ENCODE results near the gene AGAP1. TPM values are rescaled to one million over a fixed set of nuclear protein-coding genes. Genes with fewer than 3 reads are reported as not detected.

Gene AGAP1
- polyA plus RNA-seq, 1 donor from 2014 or later = 17.4 TPM

DNA sequence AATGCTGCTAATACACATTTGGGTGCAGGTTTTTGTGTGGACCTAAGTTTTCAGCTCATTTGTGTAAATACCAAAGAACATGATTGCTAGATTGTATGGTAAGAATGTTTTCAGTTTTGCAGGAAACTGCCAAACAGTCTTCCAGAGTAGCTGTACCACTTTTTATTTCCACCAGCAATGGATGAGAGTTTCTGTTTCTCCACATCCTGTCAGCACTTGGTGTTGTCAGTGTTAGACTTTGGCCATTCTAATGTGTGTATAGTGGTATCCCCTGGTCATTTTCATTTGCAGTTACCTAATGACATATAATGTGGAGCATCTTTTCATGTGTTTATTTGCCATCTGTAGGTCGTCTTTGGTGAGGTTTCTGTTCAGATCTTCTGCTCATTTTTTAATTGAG is 337.9 kb downstream of the AGAP1 start:
- Histone ChIP-seq H3K79me2 (replicated peaks; ENCODE audit: insufficient read depth, low read length) (no peaks in the 10 kb centered on the region), H3F3A (ENCODE audit: insufficient read depth, low read length, poor library complexity, severe bottlenecking) (no peaks in the 10 kb centered on the region), H3K9me2 (ENCODE audit: insufficient read depth, low read length) (no peaks in the 10 kb centered on the region), H3K4me3 (ENCODE audit: low read length) (no peak overlapping the region), H4K20me1 (ENCODE audit: insufficient read depth) (no peaks in the 10 kb centered on the region), H3K27me3 (ENCODE audit: insufficient read depth, low read depth, low read length) (no peaks in the 10 kb centered on the region), H3K4me2 (ENCODE audit: low read length) (no peak overlapping the region), H3K9me3 (ENCODE audit: low read length) (no peaks in the 10 kb centered on the region), H3K27ac (ENCODE audit: low read length) (no peak overlapping the region), H2AFZ (ENCODE audit: low read depth, low read length) (no peak overlapping the region), H3K36me3 (ENCODE audit: insufficient read depth, low read length) (no peaks in the 10 kb centered on the region), H3K9ac (ENCODE audit: low read length) (no peak overlapping the region)
- TF ChIP-seq, protein P1, sequence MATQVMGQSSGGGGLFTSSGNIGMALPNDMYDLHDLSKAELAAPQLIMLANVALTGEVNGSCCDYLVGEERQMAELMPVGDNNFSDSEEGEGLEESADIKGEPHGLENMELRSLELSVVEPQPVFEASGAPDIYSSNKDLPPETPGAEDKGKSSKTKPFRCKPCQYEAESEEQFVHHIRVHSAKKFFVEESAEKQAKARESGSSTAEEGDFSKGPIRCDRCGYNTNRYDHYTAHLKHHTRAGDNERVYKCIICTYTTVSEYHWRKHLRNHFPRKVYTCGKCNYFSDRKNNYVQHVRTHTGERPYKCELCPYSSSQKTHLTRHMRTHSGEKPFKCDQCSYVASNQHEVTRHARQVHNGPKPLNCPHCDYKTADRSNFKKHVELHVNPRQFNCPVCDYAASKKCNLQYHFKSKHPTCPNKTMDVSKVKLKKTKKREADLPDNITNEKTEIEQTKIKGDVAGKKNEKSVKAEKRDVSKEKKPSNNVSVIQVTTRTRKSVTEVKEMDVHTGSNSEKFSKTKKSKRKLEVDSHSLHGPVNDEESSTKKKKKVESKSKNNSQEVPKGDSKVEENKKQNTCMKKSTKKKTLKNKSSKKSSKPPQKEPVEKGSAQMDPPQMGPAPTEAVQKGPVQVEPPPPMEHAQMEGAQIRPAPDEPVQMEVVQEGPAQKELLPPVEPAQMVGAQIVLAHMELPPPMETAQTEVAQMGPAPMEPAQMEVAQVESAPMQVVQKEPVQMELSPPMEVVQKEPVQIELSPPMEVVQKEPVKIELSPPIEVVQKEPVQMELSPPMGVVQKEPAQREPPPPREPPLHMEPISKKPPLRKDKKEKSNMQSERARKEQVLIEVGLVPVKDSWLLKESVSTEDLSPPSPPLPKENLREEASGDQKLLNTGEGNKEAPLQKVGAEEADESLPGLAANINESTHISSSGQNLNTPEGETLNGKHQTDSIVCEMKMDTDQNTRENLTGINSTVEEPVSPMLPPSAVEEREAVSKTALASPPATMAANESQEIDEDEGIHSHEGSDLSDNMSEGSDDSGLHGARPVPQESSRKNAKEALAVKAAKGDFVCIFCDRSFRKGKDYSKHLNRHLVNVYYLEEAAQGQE (IDR thresholded peaks at IDR 0.05; ENCODE audit: borderline replicate concordance) = no peak
- TF ChIP-seq EZH2 (IDR thresholded peaks at IDR 0.05; ENCODE audit: borderline replicate concordance, insufficient read depth, low read length, poor library complexity, severe bottlenecking) = no peak
- TF ChIP-seq RAD21 (conservative IDR thresholded peaks at IDR 0.05) = no peak
- no peak for TF ChIP-seq POLR2AphosphoS5 (IDR thresholded peaks at IDR 0.05)
- no peak for TF ChIP-seq EP300 (conservative IDR thresholded peaks at IDR 0.05; ENCODE audit: poor library complexity, severe bottlenecking)
- TF ChIP-seq SMC3 (conservative IDR thresholded peaks at IDR 0.05; ENCODE audit: poor library complexity) = no peak
- no peak for TF ChIP-seq MXI1 (conservative IDR thresholded peaks at IDR 0.05; ENCODE audit: poor library complexity, severe bottlenecking)
- TF ChIP-seq, protein P2, sequence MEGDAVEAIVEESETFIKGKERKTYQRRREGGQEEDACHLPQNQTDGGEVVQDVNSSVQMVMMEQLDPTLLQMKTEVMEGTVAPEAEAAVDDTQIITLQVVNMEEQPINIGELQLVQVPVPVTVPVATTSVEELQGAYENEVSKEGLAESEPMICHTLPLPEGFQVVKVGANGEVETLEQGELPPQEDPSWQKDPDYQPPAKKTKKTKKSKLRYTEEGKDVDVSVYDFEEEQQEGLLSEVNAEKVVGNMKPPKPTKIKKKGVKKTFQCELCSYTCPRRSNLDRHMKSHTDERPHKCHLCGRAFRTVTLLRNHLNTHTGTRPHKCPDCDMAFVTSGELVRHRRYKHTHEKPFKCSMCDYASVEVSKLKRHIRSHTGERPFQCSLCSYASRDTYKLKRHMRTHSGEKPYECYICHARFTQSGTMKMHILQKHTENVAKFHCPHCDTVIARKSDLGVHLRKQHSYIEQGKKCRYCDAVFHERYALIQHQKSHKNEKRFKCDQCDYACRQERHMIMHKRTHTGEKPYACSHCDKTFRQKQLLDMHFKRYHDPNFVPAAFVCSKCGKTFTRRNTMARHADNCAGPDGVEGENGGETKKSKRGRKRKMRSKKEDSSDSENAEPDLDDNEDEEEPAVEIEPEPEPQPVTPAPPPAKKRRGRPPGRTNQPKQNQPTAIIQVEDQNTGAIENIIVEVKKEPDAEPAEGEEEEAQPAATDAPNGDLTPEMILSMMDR (IDR thresholded peaks at IDR 0.05; ENCODE audit: poor library complexity, severe bottlenecking) = no peak
- TF ChIP-seq TAF1 (IDR thresholded peaks at IDR 0.05; ENCODE audit: low read depth) = no peak

DNA sequence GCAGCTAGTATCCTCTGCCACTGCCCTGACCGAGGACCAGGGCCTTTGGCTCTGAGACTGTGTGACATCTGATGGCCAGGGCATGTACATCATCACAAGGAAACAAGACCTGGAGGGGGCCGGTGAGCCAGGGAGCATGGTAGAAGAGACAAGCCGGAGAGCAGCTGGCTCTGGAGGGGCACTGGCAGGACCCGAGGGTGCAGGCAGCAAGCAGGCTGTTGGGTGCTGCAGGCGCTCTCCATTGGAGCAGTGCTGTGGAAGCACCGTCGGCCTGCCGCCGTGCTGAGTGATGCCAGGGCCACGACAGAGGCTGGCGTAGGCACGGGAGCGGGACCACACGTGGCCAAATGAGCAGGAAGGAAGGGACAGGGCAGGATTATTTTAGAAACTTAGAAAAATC is 339.1 kb downstream of the AGAP1 start:
- H3K27me3 ChIP-seq (ENCODE audit: insufficient read depth, low read depth, low read length) = no peaks in the 10 kb centered on the region
- no peak for TF ChIP-seq EP300 (conservative IDR thresholded peaks at IDR 0.05; ENCODE audit: poor library complexity, severe bottlenecking)
- TF ChIP-seq EZH2 (IDR thresholded peaks at IDR 0.05; ENCODE audit: borderline replicate concordance, insufficient read depth, low read length, poor library complexity, severe bottlenecking) = no peak
- no peak for TF ChIP-seq SMC3 (conservative IDR thresholded peaks at IDR 0.05; ENCODE audit: poor library complexity)
- TF ChIP-seq, protein P2 (IDR thresholded peaks at IDR 0.05; ENCODE audit: poor library complexity, severe bottlenecking) = no peak
- TF ChIP-seq TAF1 (IDR thresholded peaks at IDR 0.05; ENCODE audit: low read depth) = no peak
- no peak for TF ChIP-seq POLR2AphosphoS5 (IDR thresholded peaks at IDR 0.05)
- TF ChIP-seq, protein P1 (IDR thresholded peaks at IDR 0.05; ENCODE audit: borderline replicate concordance) = no peak
- no peak for TF ChIP-seq RAD21 (conservative IDR thresholded peaks at IDR 0.05)
- TF ChIP-seq MXI1 (conservative IDR thresholded peaks at IDR 0.05; ENCODE audit: poor library complexity, severe bottlenecking) = no peak
- H3K9me2 ChIP-seq (ENCODE audit: insufficient read depth, low read length) = no peaks in the 10 kb centered on the region
- H3K9me3 ChIP-seq (ENCODE audit: low read length) = no peaks in the 10 kb centered on the region
- H2AFZ ChIP-seq (ENCODE audit: low read depth, low read length) = no peak overlapping the region
- no peak overlapping the region for H3K4me3 ChIP-seq (ENCODE audit: low read length)
- no peak overlapping the region for H3K27ac ChIP-seq (ENCODE audit: low read length)
- no peak overlapping the region for H3K9ac ChIP-seq (ENCODE audit: low read length)
- H3K4me2 ChIP-seq (ENCODE audit: low read length) = no peak overlapping the region
- H3F3A ChIP-seq (ENCODE audit: insufficient read depth, low read length, poor library complexity, severe bottlenecking) = no peaks in the 10 kb centered on the region
- H3K79me2 ChIP-seq (replicated peaks; ENCODE audit: insufficient read depth, low read length) = no peaks in the 10 kb centered on the region
- H4K20me1 ChIP-seq (ENCODE audit: insufficient read depth) = no peaks in the 10 kb centered on the region
- no peaks in the 10 kb centered on the region for H3K36me3 ChIP-seq (ENCODE audit: insufficient read depth, low read length)

Data from neural cell (in vitro differentiated cells).